ENCODE results near the gene PBX3.

DNA sequence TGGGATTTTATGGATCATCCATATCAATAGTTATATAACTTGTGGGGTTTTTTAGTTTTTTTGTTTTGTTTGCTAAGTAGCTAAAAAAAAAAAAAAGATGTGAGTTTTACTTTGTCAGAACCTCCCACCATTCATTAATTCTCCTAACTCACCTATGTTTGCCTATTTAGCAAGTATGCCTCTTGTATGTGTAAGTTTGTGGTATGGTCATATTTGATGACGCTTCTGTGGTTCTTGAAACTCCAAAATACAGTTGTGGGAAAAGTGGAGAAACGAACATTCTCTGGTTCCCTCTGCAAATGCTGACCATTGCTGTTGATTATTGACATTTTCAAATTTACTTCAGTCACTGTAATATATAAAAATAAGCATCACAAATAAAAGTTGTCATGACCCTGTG is 75.7 kb downstream of the PBX3 start:
- TF ChIP-seq, protein P1, sequence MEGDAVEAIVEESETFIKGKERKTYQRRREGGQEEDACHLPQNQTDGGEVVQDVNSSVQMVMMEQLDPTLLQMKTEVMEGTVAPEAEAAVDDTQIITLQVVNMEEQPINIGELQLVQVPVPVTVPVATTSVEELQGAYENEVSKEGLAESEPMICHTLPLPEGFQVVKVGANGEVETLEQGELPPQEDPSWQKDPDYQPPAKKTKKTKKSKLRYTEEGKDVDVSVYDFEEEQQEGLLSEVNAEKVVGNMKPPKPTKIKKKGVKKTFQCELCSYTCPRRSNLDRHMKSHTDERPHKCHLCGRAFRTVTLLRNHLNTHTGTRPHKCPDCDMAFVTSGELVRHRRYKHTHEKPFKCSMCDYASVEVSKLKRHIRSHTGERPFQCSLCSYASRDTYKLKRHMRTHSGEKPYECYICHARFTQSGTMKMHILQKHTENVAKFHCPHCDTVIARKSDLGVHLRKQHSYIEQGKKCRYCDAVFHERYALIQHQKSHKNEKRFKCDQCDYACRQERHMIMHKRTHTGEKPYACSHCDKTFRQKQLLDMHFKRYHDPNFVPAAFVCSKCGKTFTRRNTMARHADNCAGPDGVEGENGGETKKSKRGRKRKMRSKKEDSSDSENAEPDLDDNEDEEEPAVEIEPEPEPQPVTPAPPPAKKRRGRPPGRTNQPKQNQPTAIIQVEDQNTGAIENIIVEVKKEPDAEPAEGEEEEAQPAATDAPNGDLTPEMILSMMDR (IDR thresholded peaks at IDR 0.05 in 8 of 11, conservative IDR thresholded peaks at IDR 0.05 in 3 of 11): no peak
- TF ChIP-seq POLR2A (IDR thresholded peaks at IDR 0.05) (no peak), POLR2AphosphoS5 (IDR thresholded peaks at IDR 0.05) (no peak)
